OCI-LY3 (cell line): ENCODE data around the gene RBFOX1.

Experiments used
- H2AFZ ChIP-seq: fragments of 200-600, 300-600 bp; shearing (Covaris generic); 2 replicates; pipeline ENCODE4 v1.6.0; 2014; ENCODE audit warnings: antibody characterized with exemption, low read depth, low read length
- H3K27ac ChIP-seq: fragments of 200-600, 300-600 bp; sonication (generic); 2 replicates; pipeline ENCODE4 v1.5.1; 2014; ENCODE audit warnings: mild to moderate bottlenecking, low read length, moderate library complexity, mixed read lengths
- H3K27me3 ChIP-seq: fragments of 200-600, 300-600 bp; sonication (generic); 2 replicates; pipeline ENCODE4 v1.6.1; 2014; ENCODE audit warnings: low read depth, low read length, mixed read lengths
- H3K36me3 ChIP-seq: fragments of 200-600, 300-600 bp; sonication (generic); replicated peaks from 2 replicates; pipeline ENCODE3; 2014; ENCODE audit warnings: low read depth, low read length, mixed read lengths
- H3K4me1 ChIP-seq: fragments of 300-600, 200-600 bp; sonication (generic); 2 replicates; pipeline ENCODE4 v1.6.1; 2014; ENCODE audit warnings: low read length, mixed read lengths
- H3K4me2 ChIP-seq: fragments of 200-600, 300-600 bp; sonication (generic); 2 replicates; pipeline ENCODE4 v1.6.1; 2014; ENCODE audit warnings: low read length, mixed read lengths
- H3K4me3 ChIP-seq: fragments of 300-600, 200-600 bp; sonication (generic); 2 replicates; pipeline ENCODE4 v1.5.1; 2014; ENCODE audit warnings: antibody characterized with exemption, mild to moderate bottlenecking, low read length, moderate library complexity
- H3K79me2 ChIP-seq: fragments of 300-600, 200-600 bp; shearing (Covaris generic); 2 replicates; pipeline ENCODE4 v1.6.1; 2014; ENCODE audit warnings: mild to moderate bottlenecking, low read length, mixed read lengths
- H3K9ac ChIP-seq: fragments of 300-600, 200-600 bp; shearing (Covaris generic); 2 replicates; pipeline ENCODE4 v1.6.0; 2014; ENCODE audit warnings: mild to moderate bottlenecking, low read length, moderate library complexity
- H3K9me3 ChIP-seq: fragments of 200-600, 300-600 bp; shearing (Covaris generic); 2 replicates; pipeline ENCODE4 v1.6.1; 2014; ENCODE audit warnings: low read length, mixed read lengths; ENCODE audit not compliant: insufficient read depth
- H4K20me1 ChIP-seq: fragments of 200-600, 300-600 bp; sonication (generic); 2 replicates; pipeline ENCODE4 v1.6.1; 2016; ENCODE audit warnings: low read length, mixed read lengths; ENCODE audit not compliant: insufficient read depth
- EZH2phosphoT487 ChIP-seq: fragments of 200-600 bp; shearing (Covaris generic); IDR thresholded peaks from 2 replicates; pipeline ENCODE4 v1.6.1; 2018; ENCODE audit warnings: antibody characterized with exemption, mixed run types, low read depth
- TF ChIP-seq, protein P1 (sequence below): fragments of 200-600, 300-600 bp; sonication (generic); IDR thresholded peaks from 2 replicates; pipeline ENCODE4 v1.5.1; 2014; ENCODE audit warnings: antibody characterized with exemption, low read length, low read depth

Gene RBFOX1

DNA sequence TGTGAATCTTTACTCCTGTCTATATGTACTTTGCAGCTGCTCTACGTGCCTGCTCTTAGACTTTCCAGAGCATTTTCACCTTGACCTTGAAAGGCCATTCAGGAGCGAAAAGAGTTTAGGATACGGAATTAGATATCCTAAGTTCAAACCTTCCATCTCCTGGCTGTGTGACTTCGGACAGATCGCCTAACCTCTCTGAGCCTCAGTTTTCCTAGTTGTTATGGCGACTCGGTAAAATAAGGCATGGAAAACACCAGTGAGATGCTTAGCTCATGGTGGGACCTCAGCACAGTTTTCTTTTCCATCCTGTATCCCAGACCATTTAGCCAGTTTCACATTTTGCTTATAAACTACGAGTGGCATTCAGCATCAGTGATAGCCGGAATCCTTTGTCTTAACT is 233.7 kb downstream of the RBFOX1 start:
- no peaks in the 10 kb centered on the region for H3K4me1 ChIP-seq
- H2AFZ ChIP-seq = no peak overlapping the region
- no peak overlapping the region for H3K9ac ChIP-seq
- H3K27me3 ChIP-seq = peaks cover 20% of the 10 kb centered on the region; the same call in 1 of the 2 replicates
- H3K36me3 ChIP-seq = no peaks in the 10 kb centered on the region
- no peak overlapping the region for H3K4me2 ChIP-seq
- H3K9me3 ChIP-seq = no peaks in the 10 kb centered on the region
- TF ChIP-seq, protein P1, sequence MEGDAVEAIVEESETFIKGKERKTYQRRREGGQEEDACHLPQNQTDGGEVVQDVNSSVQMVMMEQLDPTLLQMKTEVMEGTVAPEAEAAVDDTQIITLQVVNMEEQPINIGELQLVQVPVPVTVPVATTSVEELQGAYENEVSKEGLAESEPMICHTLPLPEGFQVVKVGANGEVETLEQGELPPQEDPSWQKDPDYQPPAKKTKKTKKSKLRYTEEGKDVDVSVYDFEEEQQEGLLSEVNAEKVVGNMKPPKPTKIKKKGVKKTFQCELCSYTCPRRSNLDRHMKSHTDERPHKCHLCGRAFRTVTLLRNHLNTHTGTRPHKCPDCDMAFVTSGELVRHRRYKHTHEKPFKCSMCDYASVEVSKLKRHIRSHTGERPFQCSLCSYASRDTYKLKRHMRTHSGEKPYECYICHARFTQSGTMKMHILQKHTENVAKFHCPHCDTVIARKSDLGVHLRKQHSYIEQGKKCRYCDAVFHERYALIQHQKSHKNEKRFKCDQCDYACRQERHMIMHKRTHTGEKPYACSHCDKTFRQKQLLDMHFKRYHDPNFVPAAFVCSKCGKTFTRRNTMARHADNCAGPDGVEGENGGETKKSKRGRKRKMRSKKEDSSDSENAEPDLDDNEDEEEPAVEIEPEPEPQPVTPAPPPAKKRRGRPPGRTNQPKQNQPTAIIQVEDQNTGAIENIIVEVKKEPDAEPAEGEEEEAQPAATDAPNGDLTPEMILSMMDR = no peak
- no peak for TF ChIP-seq EZH2phosphoT487
- no peak overlapping the region for H3K27ac ChIP-seq
- H3K79me2 ChIP-seq = no peaks in the 10 kb centered on the region
- H4K20me1 ChIP-seq = no peaks in the 10 kb centered on the region
- no peak overlapping the region for H3K4me3 ChIP-seq

DNA sequence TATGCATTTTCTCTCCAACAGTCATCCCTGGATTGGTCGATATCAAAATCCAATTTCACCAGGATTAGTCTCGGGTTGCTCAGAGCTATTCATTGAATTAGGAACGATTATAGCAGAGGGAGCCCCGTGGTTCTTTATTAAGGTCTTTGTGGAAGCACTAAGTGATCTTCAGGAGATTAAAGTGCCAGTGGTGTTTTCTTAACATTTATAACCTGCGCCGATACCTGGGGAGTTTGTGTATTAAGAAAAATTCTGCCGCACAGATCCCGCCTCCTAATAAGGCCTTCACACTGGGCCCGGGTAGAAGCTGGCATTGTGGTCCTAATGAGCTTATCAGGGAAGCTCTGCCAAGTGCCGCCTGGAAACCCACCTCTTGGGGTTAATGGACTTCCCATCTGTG is 238.7 kb downstream of the RBFOX1 start:
- TF ChIP-seq, protein P1 = no peak
- no peak for TF ChIP-seq EZH2phosphoT487
- H3K9ac ChIP-seq = no peak overlapping the region
- H3K9me3 ChIP-seq = no peaks in the 10 kb centered on the region
- no peak overlapping the region for H3K4me3 ChIP-seq
- no peaks in the 10 kb centered on the region for H3K79me2 ChIP-seq
- no peaks in the 10 kb centered on the region for H3K4me1 ChIP-seq
- no peaks in the 10 kb centered on the region for H3K36me3 ChIP-seq
- no peak overlapping the region for H3K27ac ChIP-seq
- H3K4me2 ChIP-seq = no peak overlapping the region
- no peak overlapping the region for H2AFZ ChIP-seq
- no peaks in the 10 kb centered on the region for H3K27me3 ChIP-seq
- no peaks in the 10 kb centered on the region for H4K20me1 ChIP-seq

DNA sequence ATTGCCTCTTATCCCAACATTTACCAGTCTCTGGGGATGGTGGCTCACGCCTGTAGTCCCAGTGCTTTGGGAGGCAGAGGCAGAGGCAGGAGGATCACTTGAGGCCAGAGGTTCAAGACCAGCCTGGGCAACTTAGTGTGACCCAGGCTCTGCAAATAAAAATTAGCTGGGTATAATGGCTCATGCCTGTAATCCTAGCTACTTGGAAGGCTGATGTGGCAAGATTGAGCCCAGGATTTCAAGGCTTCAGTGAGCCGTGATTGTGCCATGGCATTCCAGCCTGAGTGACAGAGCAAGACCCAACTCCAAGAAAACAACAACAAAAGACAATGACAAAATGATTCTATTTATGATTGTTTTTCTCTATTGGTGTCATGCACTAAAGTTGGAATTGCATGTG is 244.9 kb downstream of the RBFOX1 start:
- no peak overlapping the region for H2AFZ ChIP-seq
- peaks cover 9% of the 10 kb centered on the region; the same call in 1 of the 2 replicates for H3K27me3 ChIP-seq
- no peaks in the 10 kb centered on the region for H3K36me3 ChIP-seq
- no peak overlapping the region for H3K4me3 ChIP-seq
- TF ChIP-seq, protein P1 = no peak
- no peak for TF ChIP-seq EZH2phosphoT487
- H3K4me2 ChIP-seq = no peak overlapping the region
- no peak overlapping the region for H3K27ac ChIP-seq
- no peak overlapping the region for H3K9ac ChIP-seq
- H4K20me1 ChIP-seq = no peaks in the 10 kb centered on the region
- no peaks in the 10 kb centered on the region for H3K4me1 ChIP-seq
- no peaks in the 10 kb centered on the region for H3K9me3 ChIP-seq
- no peaks in the 10 kb centered on the region for H3K79me2 ChIP-seq

GRCh38 chr16:7579454-7579853 is 246.8 kb downstream of the RBFOX1 start:
- H3K27me3 ChIP-seq = peaks cover 9% of the 10 kb centered on the region; the same call in 1 of the 2 replicates
- H3K9ac ChIP-seq = no peak overlapping the region
- H3K27ac ChIP-seq = no peak overlapping the region
- H3K4me2 ChIP-seq = no peak overlapping the region
- H3K79me2 ChIP-seq = no peaks in the 10 kb centered on the region
- TF ChIP-seq EZH2phosphoT487 = no peak
- TF ChIP-seq, protein P1 = no peak
- no peaks in the 10 kb centered on the region for H3K4me1 ChIP-seq
- no peak overlapping the region for H3K4me3 ChIP-seq
- H3K36me3 ChIP-seq = no peaks in the 10 kb centered on the region
- no peaks in the 10 kb centered on the region for H3K9me3 ChIP-seq
- no peak overlapping the region for H2AFZ ChIP-seq
- H4K20me1 ChIP-seq = no peaks in the 10 kb centered on the region
